HL-60 (cell line): ENCODE data around the gene NT5C2.

ENCODE experiments used
- CTCF ChIP-seq: IDR thresholded peaks from one replicate; pipeline ENCODE4 v1.5.1; 2011; ENCODE audit warnings: low read length, control low read depth, inconsistent platforms; ENCODE audit not compliant: insufficient read depth
- GABPA ChIP-seq: IDR thresholded peaks from 2 replicates; pipeline ENCODE4 v1.6.1; 2012; ENCODE audit warnings: low read depth
- POLR2AphosphoS5 ChIP-seq: IDR thresholded peaks from 2 replicates; pipeline ENCODE4 v1.6.1; 2012; ENCODE audit warnings: low read depth
- TF ChIP-seq, protein P1 (sequence below): IDR thresholded peaks from 2 replicates; pipeline ENCODE4 v1.6.1; 2012; ENCODE audit warnings: low read depth; ENCODE audit not compliant: insufficient replicate concordance

- TF ChIP-seq CTCF (no peak), POLR2AphosphoS5 (no peak), GABPA (no peak)
- TF ChIP-seq, protein P1, sequence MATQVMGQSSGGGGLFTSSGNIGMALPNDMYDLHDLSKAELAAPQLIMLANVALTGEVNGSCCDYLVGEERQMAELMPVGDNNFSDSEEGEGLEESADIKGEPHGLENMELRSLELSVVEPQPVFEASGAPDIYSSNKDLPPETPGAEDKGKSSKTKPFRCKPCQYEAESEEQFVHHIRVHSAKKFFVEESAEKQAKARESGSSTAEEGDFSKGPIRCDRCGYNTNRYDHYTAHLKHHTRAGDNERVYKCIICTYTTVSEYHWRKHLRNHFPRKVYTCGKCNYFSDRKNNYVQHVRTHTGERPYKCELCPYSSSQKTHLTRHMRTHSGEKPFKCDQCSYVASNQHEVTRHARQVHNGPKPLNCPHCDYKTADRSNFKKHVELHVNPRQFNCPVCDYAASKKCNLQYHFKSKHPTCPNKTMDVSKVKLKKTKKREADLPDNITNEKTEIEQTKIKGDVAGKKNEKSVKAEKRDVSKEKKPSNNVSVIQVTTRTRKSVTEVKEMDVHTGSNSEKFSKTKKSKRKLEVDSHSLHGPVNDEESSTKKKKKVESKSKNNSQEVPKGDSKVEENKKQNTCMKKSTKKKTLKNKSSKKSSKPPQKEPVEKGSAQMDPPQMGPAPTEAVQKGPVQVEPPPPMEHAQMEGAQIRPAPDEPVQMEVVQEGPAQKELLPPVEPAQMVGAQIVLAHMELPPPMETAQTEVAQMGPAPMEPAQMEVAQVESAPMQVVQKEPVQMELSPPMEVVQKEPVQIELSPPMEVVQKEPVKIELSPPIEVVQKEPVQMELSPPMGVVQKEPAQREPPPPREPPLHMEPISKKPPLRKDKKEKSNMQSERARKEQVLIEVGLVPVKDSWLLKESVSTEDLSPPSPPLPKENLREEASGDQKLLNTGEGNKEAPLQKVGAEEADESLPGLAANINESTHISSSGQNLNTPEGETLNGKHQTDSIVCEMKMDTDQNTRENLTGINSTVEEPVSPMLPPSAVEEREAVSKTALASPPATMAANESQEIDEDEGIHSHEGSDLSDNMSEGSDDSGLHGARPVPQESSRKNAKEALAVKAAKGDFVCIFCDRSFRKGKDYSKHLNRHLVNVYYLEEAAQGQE: no peak
Observed at GRCh38 chr10:103066141-103067098, 126.7 kb downstream of the NT5C2 start.
